ENCODE data around the gene GRIN3A. TPM values are rescaled to one million over a fixed set of nuclear protein-coding genes. Genes with fewer than 3 reads are reported as not detected.
"Not testable (repeated sequence)": the region's sequence is repeated elsewhere in the genome, so short reads cannot be mapped to it uniquely, and the experiment has no call there.

GRIN3A gene
- total RNA-seq, 1 experiment from 2014 or later = not detected

DNA sequence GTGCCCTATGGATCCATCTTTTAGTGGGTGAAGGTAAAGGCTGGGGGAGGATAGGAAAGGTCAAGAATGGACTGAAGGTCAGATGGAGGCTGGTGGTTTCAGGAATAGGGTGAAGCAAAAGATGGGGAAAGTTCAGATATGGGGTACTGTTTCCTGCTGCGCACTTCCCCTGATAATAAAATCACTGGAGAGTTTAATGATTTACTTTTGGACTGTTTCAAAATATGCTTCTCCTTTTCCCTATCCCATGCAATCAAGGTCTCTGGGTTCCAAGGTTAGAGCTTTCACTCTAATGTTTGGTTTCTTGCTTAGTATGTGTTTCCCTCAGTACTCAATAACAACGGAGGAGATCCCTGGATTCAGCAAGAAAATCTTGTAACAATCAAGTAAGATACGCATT, 132.9 kb downstream of the GRIN3A start:
- H3K9me3 ChIP-seq = no peaks in the 10 kb centered on the region
- no peak for DNase-seq
- H3K36me3 ChIP-seq = no peaks in the 10 kb centered on the region
- H3K4me3 ChIP-seq = no peak overlapping the region
- no peaks in the 10 kb centered on the region for H3K27me3 ChIP-seq

DNA sequence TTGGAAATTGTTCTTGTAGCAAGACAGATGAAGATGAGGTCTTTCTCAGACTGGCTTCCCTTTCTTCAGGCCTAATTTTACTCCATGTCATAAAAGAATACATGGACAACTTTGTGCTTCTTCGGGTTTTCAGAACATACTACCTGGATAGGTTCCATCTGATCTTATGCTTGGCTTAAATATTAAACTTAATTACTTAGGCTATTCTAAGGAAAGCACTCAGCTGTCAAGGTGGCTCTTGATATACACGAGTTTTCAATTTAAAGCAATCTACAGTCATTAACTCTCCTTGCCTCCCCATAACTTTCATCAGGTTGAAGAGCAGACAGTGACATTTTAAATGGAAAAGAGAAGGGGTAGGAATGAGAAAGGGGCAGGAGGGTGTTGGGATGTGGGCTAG, 134.2 kb downstream of the GRIN3A start:
- no peak for DNase-seq
- Histone ChIP-seq H3K4me3 (no peak overlapping the region), H3K9me3 (no peaks in the 10 kb centered on the region), H3K36me3 (no peaks in the 10 kb centered on the region), H3K27me3 (no peaks in the 10 kb centered on the region)

- Histone ChIP-seq H3K27me3 (no peaks in the 10 kb centered on the region), H3K4me3 (no peak overlapping the region), H3K36me3 (no peaks in the 10 kb centered on the region), H3K9me3 (no peaks in the 10 kb centered on the region)
- DNase-seq = peak; percentile 6
Observed at GRCh38 chr9:101601904-101602765, 136.3 kb downstream of the GRIN3A start.

DNA sequence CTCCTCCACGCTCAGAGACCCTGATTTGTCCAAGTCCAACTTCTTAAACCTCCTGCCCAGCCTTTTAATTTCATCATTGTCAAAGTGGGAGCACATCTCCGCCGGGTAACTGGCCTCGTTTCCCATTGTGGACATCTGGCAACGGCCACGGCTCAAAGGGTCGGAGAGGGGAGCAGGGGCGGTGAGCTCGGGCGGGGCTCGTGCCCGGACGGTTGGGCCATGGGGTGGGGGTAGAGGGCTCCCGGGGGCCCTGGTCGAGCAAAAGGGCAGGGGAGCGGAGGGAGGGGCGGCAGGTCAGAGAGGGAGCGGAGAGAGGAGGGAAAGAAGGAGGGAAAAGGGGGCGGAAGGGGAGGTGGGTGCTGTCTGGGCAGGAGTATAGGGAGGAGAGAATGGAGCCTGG, 143.7 kb downstream of the GRIN3A start, which contains the start of gene PPP3R2:
PPP3R2 (minus strand) TSS at position 174 of the 400 bp plus-strand sequence; CDS start at position 126, 48 bp downstream.
- Histone ChIP-seq H3K36me3 (no peaks in the 10 kb centered on the region), H3K27me3 (no peaks in the 10 kb centered on the region), H3K9me3 (no peaks in the 10 kb centered on the region), H3K4me3 (no peak within 1 kb of the TSS)
- DNase-seq = no peak

DNA sequence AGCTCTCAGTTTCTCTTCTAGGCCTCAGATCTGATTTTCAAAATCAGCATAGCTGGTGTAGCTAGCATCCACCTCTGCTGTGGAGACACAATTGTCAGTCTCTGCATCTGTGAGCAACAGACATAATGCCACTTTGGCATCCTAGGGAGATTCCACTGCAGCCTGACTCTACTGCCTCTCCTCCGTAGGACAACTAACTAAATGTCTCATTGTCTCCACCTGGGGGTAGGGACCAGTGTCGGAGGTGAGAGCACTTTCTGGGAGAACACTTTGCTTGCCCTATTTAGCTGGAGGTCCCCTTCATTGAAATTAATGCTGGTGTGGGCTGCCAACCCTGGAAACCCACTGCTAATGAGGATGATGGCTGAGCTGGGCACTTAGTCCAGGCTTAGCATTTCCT, 145.1 kb downstream of the GRIN3A start:
- DNase-seq = no peak
- Histone ChIP-seq H3K27me3 (no peaks in the 10 kb centered on the region), H3K36me3 (no peaks in the 10 kb centered on the region), H3K4me3 (no peak overlapping the region), H3K9me3 (no peaks in the 10 kb centered on the region)

DNA sequence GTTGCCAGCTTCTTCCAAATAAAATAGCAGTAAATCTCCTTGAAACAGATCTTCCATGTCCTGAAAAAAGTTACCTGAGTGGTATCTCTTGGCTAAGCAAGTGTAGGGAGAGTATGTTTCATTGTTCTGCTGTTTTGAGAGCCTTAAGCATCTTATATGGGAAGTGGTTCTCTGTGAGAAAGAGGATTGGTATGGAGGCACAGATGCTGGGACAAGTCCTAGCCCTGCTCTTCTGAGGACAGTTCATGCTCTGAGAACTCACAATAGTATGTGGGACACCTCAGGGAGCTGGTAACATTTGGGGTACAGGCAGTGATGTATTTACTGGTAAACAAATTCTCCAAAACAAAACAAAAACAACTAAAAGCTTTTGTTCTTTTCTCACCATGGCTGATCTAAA, 145.7 kb downstream of the GRIN3A start:
- no peak overlapping the region for H3K4me3 ChIP-seq
- H3K36me3 ChIP-seq = no peaks in the 10 kb centered on the region
- no peaks in the 10 kb centered on the region for H3K27me3 ChIP-seq
- DNase-seq = no peak
- H3K9me3 ChIP-seq = no peaks in the 10 kb centered on the region

DNA sequence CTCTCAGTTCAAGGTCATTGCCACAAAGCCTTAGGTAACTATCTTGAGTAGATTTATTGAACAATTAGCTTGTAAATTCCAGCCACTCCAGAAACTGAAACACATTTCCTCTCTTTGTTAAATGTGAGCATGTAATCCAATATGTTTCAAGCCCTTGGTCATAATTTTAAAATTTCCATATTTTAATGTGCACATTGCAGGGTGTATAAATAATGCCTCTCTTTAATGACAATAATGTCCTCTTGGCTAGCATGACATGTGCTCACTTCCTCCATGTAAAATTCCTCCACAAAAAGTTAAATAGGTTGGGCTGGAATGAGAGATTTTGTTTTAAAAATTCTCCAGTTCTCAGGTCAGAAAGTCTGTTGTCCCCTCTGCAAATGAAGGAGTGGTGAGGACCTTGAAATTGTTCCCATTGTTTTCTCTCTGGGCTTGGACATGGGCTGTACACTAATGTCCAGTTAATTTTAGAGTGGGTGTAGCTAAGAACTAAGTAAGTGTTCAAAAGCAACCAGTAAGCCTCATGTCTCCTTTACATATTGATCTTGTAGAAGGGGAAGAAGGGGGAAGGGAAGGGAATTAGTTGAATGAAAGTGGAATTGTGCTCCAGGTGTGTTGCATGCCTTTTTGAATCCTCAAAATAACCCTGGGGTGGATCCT, 146.5 kb downstream of the GRIN3A start:
- Histone ChIP-seq H3K4me3 (no peak overlapping the region), H3K36me3 (no peaks in the 10 kb centered on the region), H3K27me3 (no peaks in the 10 kb centered on the region), H3K9me3 (no peaks in the 10 kb centered on the region)
- DNase-seq = no peak

GRCh38 chr9:101590901-101591300, 147.5 kb downstream of the GRIN3A start:
- H3K36me3 ChIP-seq = no peaks in the 10 kb centered on the region
- no peaks in the 10 kb centered on the region for H3K9me3 ChIP-seq
- no peak overlapping the region for H3K4me3 ChIP-seq
- H3K27me3 ChIP-seq = no peaks in the 10 kb centered on the region
- no peak for DNase-seq

DNA sequence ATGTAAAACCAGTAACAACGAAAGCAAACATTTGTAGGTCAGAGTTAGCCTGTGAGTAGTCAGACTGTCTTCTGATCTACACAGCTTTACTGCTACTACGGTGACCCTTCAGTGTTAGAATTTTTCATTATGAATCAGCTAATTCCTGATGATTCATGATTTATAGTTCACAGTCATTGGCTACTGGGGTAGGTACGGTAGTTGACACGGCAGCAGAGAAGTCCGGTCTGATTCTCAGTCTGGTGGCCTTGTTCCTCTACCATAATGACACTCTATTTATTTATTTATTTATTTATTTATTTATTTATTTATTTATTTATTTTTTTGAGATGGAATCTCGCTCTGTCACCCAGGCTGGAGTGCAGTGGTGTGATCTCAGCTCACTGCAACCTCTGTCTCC, 148.4 kb downstream of the GRIN3A start:
- not testable (repeated sequence) for H3K9me3 ChIP-seq, H3K27me3 ChIP-seq, H3K36me3 ChIP-seq, H3K4me3 ChIP-seq
- peak; percentile 53 for DNase-seq

GRCh38 chr9:101587332-101588043, 151.0 kb downstream of the GRIN3A start:
- no peaks in the 10 kb centered on the region for H3K27me3 ChIP-seq
- no peak for DNase-seq
- H3K4me3 ChIP-seq = no peak overlapping the region
- H3K36me3 ChIP-seq = no peaks in the 10 kb centered on the region
- H3K9me3 ChIP-seq = no peaks in the 10 kb centered on the region

DNA sequence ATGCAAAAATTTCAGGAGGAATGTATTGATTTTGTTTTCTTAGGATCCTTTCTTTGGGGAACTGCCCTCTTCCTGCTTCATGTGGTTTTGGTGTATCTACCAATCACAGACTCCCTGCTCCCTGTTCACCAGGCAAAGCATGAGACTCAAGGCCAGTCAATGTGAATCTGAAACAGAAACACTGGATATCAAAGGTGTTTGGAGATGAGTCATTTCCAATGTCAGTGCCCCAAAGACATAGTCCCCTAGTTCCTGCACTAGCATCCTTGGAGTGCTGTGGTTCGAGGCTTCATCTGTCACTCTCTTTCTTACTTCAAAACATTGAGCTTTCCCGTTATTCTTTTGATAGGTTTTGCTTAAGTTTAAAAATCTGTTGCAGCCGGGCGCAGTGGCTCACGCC, 151.8 kb downstream of the GRIN3A start:
- Histone ChIP-seq H3K27me3 (no peaks in the 10 kb centered on the region), H3K4me3 (no peak overlapping the region)
- DNase-seq = no peak

GRCh38 chr9:101585740-101586139, 152.7 kb downstream of the GRIN3A start:
- no peak for DNase-seq
- Histone ChIP-seq H3K4me3 (no peak overlapping the region), H3K36me3 (no peaks in the 10 kb centered on the region), H3K27me3 (no peaks in the 10 kb centered on the region), H3K9me3 (no peaks in the 10 kb centered on the region)

More for the DNA sequence above, 151.8 kb downstream of the GRIN3A start:
- Histone ChIP-seq H3K9me3 (no peaks in the 10 kb centered on the region), H3K36me3 (no peaks in the 10 kb centered on the region)

- Histone ChIP-seq H3K9me3 (no peaks in the 10 kb centered on the region), H3K4me3 (no peak overlapping the region), H3K36me3 (no peaks in the 10 kb centered on the region), H3K27me3 (no peaks in the 10 kb centered on the region)
- DNase-seq = peak; percentile 43
Observed at GRCh38 chr9:101582553-101582952, 155.9 kb downstream of the GRIN3A start.

DNA sequence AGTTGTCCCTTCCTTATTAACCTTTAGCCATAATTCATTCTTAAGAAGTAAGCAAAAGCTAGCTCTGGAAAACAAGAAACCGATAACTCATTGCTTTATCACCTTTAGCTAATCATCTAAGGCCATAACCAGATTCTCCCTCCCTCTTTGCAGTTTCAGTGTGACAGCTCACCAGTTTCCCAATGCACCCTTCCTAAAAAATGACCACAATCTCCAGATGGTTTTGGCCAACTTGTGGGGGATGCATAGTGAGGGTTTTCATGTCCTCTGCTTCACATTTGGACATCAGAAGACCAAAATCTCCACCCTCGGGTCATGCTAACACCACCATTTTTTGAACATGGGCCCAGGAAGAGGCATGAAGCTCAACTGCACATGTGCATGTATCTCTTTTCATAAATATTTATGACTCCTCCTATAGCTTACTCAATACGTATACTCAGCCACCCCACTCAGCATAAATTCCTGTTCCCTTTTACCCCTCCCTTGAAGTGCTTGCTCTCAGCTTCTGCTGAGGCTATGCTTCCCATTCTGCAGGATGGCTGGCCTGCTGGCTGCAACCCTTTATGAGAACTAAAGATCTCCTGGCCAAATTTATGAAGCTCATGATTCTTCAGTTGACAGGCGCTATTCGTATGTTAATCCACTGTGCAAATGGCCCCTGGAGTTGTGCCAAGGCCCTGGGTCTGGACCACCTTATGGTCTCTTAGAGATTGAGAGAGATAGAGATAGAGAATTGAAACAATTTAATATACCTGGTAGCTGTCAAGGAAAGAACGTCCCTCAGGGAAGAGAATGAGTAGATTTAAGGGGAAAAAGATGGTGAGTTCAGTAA, 158.5 kb downstream of the GRIN3A start:
- Histone ChIP-seq H3K27me3 (no peaks in the 10 kb centered on the region), H3K36me3 (no peaks in the 10 kb centered on the region), H3K9me3 (no peaks in the 10 kb centered on the region), H3K4me3 (no peak overlapping the region)
- DNase-seq = no peak

DNA sequence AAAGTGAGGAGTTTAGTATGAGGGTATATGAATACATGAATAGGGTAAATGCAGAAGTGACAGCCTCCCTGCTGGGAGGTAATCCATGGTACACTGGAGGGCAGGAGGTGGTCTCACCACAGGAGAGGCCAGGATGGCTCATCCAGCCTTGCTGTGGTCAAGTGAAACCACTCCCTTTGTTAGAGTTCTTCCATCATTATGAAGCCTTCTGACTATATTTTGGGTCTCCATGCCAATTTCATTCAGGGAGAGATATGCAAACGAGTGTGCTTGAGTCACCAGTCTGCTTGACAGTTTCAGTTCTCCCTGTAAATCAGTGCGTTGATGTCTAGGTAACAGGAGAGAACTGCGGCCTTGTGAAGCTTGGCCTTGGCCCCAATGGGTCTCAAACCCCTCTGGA, 160.1 kb downstream of the GRIN3A start:
- H3K9me3 ChIP-seq = no peaks in the 10 kb centered on the region
- H3K36me3 ChIP-seq = no peaks in the 10 kb centered on the region
- H3K4me3 ChIP-seq = no peak overlapping the region
- no peak for DNase-seq
- H3K27me3 ChIP-seq = no peaks in the 10 kb centered on the region

DNA sequence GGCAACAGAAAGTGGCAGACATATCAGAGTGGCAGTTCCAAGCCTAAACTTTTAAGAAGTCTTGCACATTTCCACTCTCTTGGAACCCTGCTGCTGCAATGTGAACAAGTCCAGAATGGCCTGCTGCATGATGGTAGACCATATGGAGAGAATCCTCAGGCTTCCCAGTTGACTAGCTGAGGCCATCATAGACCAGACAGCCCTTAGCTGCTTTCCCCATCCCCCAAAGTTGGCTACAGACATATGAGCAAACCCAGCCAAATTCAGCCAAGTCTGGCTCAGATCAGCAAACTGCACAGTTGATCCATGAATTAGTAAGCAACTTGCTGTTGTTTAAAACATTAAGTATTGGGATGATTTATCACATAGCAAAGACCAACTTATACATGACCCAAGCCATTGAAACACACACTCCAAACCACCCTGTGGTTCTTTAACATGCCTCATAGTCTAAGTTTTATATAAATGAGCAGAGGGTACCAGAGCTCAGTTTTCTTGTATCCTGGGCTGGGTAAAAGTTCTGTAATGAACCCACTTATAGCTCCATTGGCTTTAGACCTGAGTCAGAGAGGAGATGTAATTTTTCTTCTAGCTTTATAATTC, 163.6 kb downstream of the GRIN3A start:
- Histone ChIP-seq H3K36me3 (peaks cover 3% of the 10 kb centered on the region), H3K4me3 (no peak overlapping the region), H3K27me3 (no peaks in the 10 kb centered on the region), H3K9me3 (no peaks in the 10 kb centered on the region)
- peak; percentile 7 for DNase-seq
